ENCODE results near the gene FAM149B1.

The FAM149B1 gene

DNA sequence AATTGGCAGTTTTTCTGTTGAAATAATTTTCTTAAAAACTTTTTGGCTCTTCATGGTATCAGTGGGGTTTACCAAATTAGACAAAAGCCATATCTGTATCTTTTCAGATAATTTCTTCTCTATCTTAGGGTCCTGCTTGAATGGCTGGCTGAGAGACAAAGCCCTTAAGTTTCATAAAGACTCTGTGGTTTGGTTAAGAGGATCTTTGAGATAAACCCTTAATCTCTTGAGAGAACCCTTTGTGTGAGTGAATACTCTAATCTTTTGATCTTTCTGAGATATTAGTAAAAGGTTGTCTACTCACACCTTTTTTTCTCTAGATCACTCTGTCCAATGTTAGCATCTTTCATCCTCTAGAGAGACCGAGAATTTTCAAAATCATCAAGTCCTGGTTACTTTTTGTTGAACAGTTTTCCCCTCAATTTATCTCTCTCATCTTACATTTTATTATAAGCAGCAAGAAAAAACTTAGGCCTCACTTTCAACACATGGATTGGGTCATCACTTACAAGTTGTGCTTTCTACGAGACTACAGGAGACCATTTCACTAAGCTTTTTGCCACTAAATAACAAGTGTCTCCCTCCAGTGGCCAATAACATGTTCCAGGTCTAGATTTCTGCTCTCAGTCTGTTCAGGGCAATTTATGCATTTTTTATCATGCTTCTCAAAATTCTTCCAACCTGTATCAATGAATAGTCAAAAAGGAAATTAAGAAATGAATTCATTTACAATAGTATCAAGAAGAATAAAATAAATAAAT, 50.7 kb downstream of the FAM149B1 start (continued):
- no peak for TF ChIP-seq OSR1 (CRISPR knock-in tag; IDR thresholded peaks at IDR 0.05)

DNA sequence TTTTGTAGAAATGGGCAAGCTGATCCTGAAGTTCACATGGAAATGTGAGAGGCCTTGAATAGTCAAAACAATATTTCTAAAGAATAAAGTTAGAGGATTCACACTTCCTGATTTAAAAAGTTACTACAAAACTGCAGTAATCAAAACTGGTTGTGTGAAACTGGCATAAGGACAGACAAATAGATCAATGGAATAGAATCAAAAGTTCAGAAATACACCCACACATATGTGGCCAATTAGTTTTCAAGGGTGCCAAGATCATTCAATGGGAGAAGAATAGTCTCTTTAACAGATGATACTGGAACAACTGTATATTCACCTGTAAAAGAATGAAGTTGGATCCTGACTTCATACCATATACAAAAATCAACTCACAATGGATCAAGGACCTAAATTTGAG, 51.5 kb downstream of the FAM149B1 start:
- ATAC-seq: no peak
- TF ChIP-seq, protein P1, sequence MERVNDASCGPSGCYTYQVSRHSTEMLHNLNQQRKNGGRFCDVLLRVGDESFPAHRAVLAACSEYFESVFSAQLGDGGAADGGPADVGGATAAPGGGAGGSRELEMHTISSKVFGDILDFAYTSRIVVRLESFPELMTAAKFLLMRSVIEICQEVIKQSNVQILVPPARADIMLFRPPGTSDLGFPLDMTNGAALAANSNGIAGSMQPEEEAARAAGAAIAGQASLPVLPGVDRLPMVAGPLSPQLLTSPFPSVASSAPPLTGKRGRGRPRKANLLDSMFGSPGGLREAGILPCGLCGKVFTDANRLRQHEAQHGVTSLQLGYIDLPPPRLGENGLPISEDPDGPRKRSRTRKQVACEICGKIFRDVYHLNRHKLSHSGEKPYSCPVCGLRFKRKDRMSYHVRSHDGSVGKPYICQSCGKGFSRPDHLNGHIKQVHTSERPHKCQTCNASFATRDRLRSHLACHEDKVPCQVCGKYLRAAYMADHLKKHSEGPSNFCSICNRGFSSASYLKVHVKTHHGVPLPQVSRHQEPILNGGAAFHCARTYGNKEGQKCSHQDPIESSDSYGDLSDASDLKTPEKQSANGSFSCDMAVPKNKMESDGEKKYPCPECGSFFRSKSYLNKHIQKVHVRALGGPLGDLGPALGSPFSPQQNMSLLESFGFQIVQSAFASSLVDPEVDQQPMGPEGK (CRISPR knock-in tag; IDR thresholded peaks at IDR 0.05; ENCODE audit: borderline replicate concordance): no peak
- TF ChIP-seq SNAI2 (CRISPR knock-in tag; IDR thresholded peaks at IDR 0.05) (no peak), RARB (CRISPR knock-in tag; IDR thresholded peaks at IDR 0.05) (no peak), BACH2 (CRISPR knock-in tag; IDR thresholded peaks at IDR 0.05; ENCODE audit: borderline replicate concordance) (no peak), OSR1 (CRISPR knock-in tag; IDR thresholded peaks at IDR 0.05) (no peak), ISL1 (CRISPR knock-in tag; IDR thresholded peaks at IDR 0.05) (no peak), ZFP3 (CRISPR knock-in tag; IDR thresholded peaks at IDR 0.05) (no peak), ESRRG (CRISPR knock-in tag; IDR thresholded peaks at IDR 0.05) (no peak), ZC3H10 (CRISPR knock-in tag; IDR thresholded peaks at IDR 0.05) (no peak), ZNF70 (CRISPR knock-in tag; IDR thresholded peaks at IDR 0.05) (no peak)
- TF ChIP-seq, protein P2, sequence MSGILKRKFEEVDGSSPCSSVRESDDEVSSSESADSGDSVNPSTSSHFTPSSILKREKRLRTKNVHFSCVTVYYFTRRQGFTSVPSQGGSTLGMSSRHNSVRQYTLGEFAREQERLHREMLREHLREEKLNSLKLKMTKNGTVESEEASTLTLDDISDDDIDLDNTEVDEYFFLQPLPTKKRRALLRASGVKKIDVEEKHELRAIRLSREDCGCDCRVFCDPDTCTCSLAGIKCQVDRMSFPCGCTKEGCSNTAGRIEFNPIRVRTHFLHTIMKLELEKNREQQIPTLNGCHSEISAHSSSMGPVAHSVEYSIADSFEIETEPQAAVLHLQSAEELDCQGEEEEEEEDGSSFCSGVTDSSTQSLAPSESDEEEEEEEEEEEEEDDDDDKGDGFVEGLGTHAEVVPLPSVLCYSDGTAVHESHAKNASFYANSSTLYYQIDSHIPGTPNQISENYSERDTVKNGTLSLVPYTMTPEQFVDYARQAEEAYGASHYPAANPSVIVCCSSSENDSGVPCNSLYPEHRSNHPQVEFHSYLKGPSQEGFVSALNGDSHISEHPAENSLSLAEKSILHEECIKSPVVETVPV (CRISPR knock-in tag; IDR thresholded peaks at IDR 0.05): no peak
- TF ChIP-seq, protein P3, sequence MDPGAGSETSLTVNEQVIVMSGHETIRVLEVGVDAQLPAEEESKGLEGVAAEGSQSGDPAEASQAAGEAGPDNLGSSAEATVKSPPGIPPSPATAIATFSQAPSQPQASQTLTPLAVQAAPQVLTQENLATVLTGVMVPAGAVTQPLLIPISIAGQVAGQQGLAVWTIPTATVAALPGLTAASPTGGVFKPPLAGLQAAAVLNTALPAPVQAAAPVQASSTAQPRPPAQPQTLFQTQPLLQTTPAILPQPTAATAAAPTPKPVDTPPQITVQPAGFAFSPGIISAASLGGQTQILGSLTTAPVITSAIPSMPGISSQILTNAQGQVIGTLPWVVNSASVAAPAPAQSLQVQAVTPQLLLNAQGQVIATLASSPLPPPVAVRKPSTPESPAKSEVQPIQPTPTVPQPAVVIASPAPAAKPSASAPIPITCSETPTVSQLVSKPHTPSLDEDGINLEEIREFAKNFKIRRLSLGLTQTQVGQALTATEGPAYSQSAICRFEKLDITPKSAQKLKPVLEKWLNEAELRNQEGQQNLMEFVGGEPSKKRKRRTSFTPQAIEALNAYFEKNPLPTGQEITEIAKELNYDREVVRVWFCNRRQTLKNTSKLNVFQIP (CRISPR knock-in tag; IDR thresholded peaks at IDR 0.05; ENCODE audit: borderline replicate concordance, low read depth): no peak

DNA sequence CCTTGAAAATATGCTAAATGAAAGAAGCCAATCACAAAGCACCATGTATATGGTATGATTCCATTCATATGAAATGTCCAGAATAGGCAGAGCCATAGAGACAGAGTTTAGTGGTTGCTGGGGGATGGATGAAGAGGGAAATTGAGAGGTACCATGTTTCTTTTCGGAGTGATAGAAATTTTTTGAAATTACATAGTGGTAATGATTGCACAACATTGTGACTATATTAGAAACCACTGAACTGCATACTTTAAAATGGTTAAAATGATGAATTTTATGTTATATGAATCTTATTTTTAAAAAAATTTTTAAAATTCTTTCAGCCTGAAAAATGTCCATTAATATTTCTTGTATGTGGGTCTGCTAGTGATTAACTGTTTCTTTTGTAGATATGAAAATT, 53.1 kb downstream of the FAM149B1 start:
- TF ChIP-seq CSDC2 (CRISPR knock-in tag; IDR thresholded peaks at IDR 0.05): no peak
- TF ChIP-seq TCF4 (CRISPR knock-in tag; IDR thresholded peaks at IDR 0.05; ENCODE audit: borderline replicate concordance): no peak
- TF ChIP-seq, protein P3 (CRISPR knock-in tag; IDR thresholded peaks at IDR 0.05; ENCODE audit: borderline replicate concordance, low read depth): no peak
- no peak for TF ChIP-seq ZFP30 (CRISPR knock-in tag; IDR thresholded peaks at IDR 0.05)
- no peak for TF ChIP-seq ZNF8 (CRISPR knock-in tag; IDR thresholded peaks at IDR 0.05)
- no peak for TF ChIP-seq ARNTL (CRISPR knock-in tag; IDR thresholded peaks at IDR 0.05; ENCODE audit: borderline replicate concordance, low read depth)
- no peak for TF ChIP-seq RARB (CRISPR knock-in tag; IDR thresholded peaks at IDR 0.05)
- TF ChIP-seq GLIS3 (CRISPR knock-in tag; IDR thresholded peaks at IDR 0.05): no peak
- TF ChIP-seq ZC3H10 (CRISPR knock-in tag; IDR thresholded peaks at IDR 0.05): no peak
- TF ChIP-seq ZNF565 (CRISPR knock-in tag; conservative IDR thresholded peaks at IDR 0.05; ENCODE audit: low read depth): no peak
- TF ChIP-seq PPARA (CRISPR knock-in tag; IDR thresholded peaks at IDR 0.05; ENCODE audit: borderline replicate concordance): no peak
- no peak for TF ChIP-seq BACH2 (CRISPR knock-in tag; IDR thresholded peaks at IDR 0.05; ENCODE audit: borderline replicate concordance)
- no peak for TF ChIP-seq TOX (CRISPR knock-in tag; IDR thresholded peaks at IDR 0.05; ENCODE audit: borderline replicate concordance)
- TF ChIP-seq ESRRG (CRISPR knock-in tag; IDR thresholded peaks at IDR 0.05): no peak
- TF ChIP-seq ZNF70 (CRISPR knock-in tag; IDR thresholded peaks at IDR 0.05): no peak
- TF ChIP-seq, protein P1 (CRISPR knock-in tag; IDR thresholded peaks at IDR 0.05; ENCODE audit: borderline replicate concordance): no peak
- no peak for TF ChIP-seq OSR1 (CRISPR knock-in tag; IDR thresholded peaks at IDR 0.05)
- TF ChIP-seq, protein P4, sequence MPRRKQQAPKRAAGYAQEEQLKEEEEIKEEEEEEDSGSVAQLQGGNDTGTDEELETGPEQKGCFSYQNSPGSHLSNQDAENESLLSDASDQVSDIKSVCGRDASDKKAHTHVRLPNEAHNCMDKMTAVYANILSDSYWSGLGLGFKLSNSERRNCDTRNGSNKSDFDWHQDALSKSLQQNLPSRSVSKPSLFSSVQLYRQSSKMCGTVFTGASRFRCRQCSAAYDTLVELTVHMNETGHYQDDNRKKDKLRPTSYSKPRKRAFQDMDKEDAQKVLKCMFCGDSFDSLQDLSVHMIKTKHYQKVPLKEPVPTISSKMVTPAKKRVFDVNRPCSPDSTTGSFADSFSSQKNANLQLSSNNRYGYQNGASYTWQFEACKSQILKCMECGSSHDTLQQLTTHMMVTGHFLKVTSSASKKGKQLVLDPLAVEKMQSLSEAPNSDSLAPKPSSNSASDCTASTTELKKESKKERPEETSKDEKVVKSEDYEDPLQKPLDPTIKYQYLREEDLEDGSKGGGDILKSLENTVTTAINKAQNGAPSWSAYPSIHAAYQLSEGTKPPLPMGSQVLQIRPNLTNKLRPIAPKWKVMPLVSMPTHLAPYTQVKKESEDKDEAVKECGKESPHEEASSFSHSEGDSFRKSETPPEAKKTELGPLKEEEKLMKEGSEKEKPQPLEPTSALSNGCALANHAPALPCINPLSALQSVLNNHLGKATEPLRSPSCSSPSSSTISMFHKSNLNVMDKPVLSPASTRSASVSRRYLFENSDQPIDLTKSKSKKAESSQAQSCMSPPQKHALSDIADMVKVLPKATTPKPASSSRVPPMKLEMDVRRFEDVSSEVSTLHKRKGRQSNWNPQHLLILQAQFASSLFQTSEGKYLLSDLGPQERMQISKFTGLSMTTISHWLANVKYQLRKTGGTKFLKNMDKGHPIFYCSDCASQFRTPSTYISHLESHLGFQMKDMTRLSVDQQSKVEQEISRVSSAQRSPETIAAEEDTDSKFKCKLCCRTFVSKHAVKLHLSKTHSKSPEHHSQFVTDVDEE (CRISPR knock-in tag; IDR thresholded peaks at IDR 0.05): no peak
- no peak for TF ChIP-seq ISL1 (CRISPR knock-in tag; IDR thresholded peaks at IDR 0.05)
- no peak for TF ChIP-seq SNAI2 (CRISPR knock-in tag; IDR thresholded peaks at IDR 0.05)
- no peak for ATAC-seq

All from SK-N-SH treated with all-trans-retinoic acid at 6 μM for 48 hours (cell line).